ENCODE data around the gene CNTN5.

DNA sequence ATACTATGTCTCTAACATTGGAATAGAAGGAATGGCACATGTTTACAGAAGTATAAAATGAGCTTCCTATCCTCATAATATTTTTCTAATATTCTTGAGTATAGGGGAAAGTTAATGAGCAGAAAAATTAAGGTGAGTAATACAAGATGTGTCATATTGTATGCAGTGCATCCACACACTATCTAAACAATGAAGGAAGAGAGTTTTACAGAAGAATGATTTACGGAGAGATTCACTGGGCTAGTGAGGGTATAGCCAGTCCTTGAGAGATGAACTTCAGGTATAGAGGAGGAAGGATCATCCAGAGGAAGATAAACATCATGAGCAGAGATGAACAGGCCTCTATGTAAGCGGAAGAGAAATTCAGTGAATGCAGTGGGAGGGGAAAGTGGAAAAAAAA is 569.0 kb downstream of the CNTN5 start:
- TF ChIP-seq, protein P1, sequence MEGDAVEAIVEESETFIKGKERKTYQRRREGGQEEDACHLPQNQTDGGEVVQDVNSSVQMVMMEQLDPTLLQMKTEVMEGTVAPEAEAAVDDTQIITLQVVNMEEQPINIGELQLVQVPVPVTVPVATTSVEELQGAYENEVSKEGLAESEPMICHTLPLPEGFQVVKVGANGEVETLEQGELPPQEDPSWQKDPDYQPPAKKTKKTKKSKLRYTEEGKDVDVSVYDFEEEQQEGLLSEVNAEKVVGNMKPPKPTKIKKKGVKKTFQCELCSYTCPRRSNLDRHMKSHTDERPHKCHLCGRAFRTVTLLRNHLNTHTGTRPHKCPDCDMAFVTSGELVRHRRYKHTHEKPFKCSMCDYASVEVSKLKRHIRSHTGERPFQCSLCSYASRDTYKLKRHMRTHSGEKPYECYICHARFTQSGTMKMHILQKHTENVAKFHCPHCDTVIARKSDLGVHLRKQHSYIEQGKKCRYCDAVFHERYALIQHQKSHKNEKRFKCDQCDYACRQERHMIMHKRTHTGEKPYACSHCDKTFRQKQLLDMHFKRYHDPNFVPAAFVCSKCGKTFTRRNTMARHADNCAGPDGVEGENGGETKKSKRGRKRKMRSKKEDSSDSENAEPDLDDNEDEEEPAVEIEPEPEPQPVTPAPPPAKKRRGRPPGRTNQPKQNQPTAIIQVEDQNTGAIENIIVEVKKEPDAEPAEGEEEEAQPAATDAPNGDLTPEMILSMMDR (IDR thresholded peaks at IDR 0.05) = no peak
- no peak for TF ChIP-seq EZH2 (IDR thresholded peaks at IDR 0.05; ENCODE audit: borderline replicate concordance, insufficient read depth, low read depth, low read length, poor library complexity, severe bottlenecking)

Measured in B cell (primary cell).